ENCODE measurements around the gene CHST15. TPM values are rescaled to one million over a fixed set of nuclear protein-coding genes. Genes with fewer than 3 reads are reported as not detected.

Gene CHST15
- total RNA-seq, 1 experiment from 2014 or later, result 26.7 TPM

GRCh38 chr10:124088915-124089314, 4.5 kb downstream of the CHST15 start:
- BruUV-seq (replicated peaks), result no TSS peak
- Mint-ChIP-seq H3K4me1 (ENCODE audit: low read depth, unreplicated experiment) (peaks cover 6% of the 10 kb centered on the region), H3K27me3 (ENCODE audit: insufficient read depth, unreplicated experiment) (no peaks in the 10 kb centered on the region), H3K9me3 (ENCODE audit: unreplicated experiment) (no peaks in the 10 kb centered on the region), H3K27ac (ENCODE audit: unreplicated experiment) (no peak overlapping the region), H3K36me3 (ENCODE audit: insufficient read depth, unreplicated experiment) (peaks cover 2% of the 10 kb centered on the region), H3K4me3 (ENCODE audit: unreplicated experiment) (no peak overlapping the region)
- no peak for DNase-seq
- CTCF ChIA-PET, result no interaction called here
- no peak for TF ChIP-seq CTCF (IDR thresholded peaks at IDR 0.05; ENCODE audit: insufficient read depth in 1 of 2, low read depth in 1 of 2, low read length in 1 of 2, severe bottlenecking in 1 of 2, unreplicated experiment in 1 of 2)
- H3K36me3 ChIP-seq (ENCODE audit: control insufficient read depth, insufficient read depth, low read length), result no peaks in the 10 kb centered on the region
- no peaks in the 10 kb centered on the region for H3K4me1 ChIP-seq
- POLR2A ChIA-PET, result no interaction called here
- H3K27me3 ChIP-seq (replicated peaks; ENCODE audit: control insufficient read depth, insufficient read depth, low read length), result no peaks in the 10 kb centered on the region
- intact Hi-C loops (cut with micrococcal nuclease; ENCODE audit: unreplicated experiment), result no loop called here
- H3K4me3 ChIP-seq (ENCODE audit: low read depth, low read length), result no peak overlapping the region
- H3K9me3 ChIP-seq, result no peaks in the 10 kb centered on the region

- no TSS peak for BruUV-seq (replicated peaks)
- H3K9me3 Mint-ChIP-seq (ENCODE audit: unreplicated experiment), result no peaks in the 10 kb centered on the region
Observed at GRCh38 chr10:124087672-124088634, 5.4 kb downstream of the CHST15 start.

More at GRCh38 chr10:124087672-124088634, 5.4 kb downstream of the CHST15 start:
- Histone ChIP-seq H3K4me1 (no peaks in the 10 kb centered on the region), H3K9me3 (no peaks in the 10 kb centered on the region), H3K36me3 (ENCODE audit: control insufficient read depth, insufficient read depth, low read length) (no peaks in the 10 kb centered on the region), H3K4me3 (ENCODE audit: low read depth, low read length) (no peak overlapping the region), H3K27me3 (replicated peaks; ENCODE audit: control insufficient read depth, insufficient read depth, low read length) (no peaks in the 10 kb centered on the region)
- peaks cover 6% of the 10 kb centered on the region for H3K4me1 Mint-ChIP-seq (ENCODE audit: low read depth, unreplicated experiment)
- no peak overlapping the region for H3K4me3 Mint-ChIP-seq (ENCODE audit: unreplicated experiment)
- peaks cover 12% of the 10 kb centered on the region for H3K36me3 Mint-ChIP-seq (ENCODE audit: insufficient read depth, unreplicated experiment)
- POLR2A ChIA-PET, result no interaction called here
- no peak overlapping the region for H3K27ac Mint-ChIP-seq (ENCODE audit: unreplicated experiment)
- no peak for TF ChIP-seq CTCF (IDR thresholded peaks at IDR 0.05; ENCODE audit: insufficient read depth in 1 of 2, low read depth in 1 of 2, low read length in 1 of 2, severe bottlenecking in 1 of 2, unreplicated experiment in 1 of 2)
- no peaks in the 10 kb centered on the region for H3K27me3 Mint-ChIP-seq (ENCODE audit: insufficient read depth, unreplicated experiment)
- DNase-seq, result no peak
- CTCF ChIA-PET, result no interaction called here
- intact Hi-C loops (cut with micrococcal nuclease; ENCODE audit: unreplicated experiment), result no loop called here

All from Caco-2 (cell line).